HG03045 (cell line): ENCODE data around the gene ADAMTSL1.

ENCODE experiments used
- ATAC-seq: cut with Tn5 transposase; IDR thresholded peaks from one replicate; pipeline ENCODE4 v1.9.1; 2021; ENCODE audit warnings: mild to moderate bottlenecking, moderate library complexity; ENCODE audit not compliant: unreplicated experiment

The ADAMTSL1 gene

GRCh38 chr9:18795947-18796671 lies 322.2 kb downstream of the ADAMTSL1 start:
- no peak for ATAC-seq

DNA sequence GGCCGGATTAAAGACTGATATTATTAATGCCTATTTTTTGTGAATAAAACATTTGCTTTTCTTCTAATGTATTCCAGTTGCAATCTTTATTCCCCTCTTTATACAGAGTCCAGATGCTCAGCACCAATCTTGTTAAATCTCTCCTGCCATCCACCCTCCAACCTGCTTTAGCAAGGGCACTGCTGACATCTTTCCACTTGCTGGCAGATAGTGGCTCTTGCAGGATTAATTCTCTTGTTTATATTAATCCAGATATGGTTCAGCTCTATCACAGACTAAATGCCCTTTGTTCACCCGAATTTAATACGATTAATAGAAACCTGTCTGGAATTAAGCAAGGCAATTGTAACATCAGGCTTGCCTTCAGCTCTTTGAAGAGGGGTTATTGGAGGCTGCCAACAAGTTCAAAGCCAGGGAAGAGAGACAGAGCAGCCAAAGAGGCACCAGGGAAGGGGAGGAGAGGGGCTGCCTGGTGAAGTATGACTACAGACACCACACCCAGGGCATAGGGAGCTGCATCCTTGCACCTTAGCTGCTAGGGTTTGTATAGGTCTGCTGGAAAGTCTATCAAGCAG lies 322.8 kb downstream of the ADAMTSL1 start:
- ATAC-seq = no peak

GRCh38 chr9:18798106-18798505 lies 324.2 kb downstream of the ADAMTSL1 start:
- ATAC-seq = no peak

GRCh38 chr9:18798508-18799290 lies 324.7 kb downstream of the ADAMTSL1 start:
- ATAC-seq = no peak

GRCh38 chr9:18799428-18799827 lies 325.5 kb downstream of the ADAMTSL1 start:
- ATAC-seq = no peak

- no peak for ATAC-seq
Observed at GRCh38 chr9:18800579-18800978, 326.6 kb downstream of the ADAMTSL1 start.

DNA sequence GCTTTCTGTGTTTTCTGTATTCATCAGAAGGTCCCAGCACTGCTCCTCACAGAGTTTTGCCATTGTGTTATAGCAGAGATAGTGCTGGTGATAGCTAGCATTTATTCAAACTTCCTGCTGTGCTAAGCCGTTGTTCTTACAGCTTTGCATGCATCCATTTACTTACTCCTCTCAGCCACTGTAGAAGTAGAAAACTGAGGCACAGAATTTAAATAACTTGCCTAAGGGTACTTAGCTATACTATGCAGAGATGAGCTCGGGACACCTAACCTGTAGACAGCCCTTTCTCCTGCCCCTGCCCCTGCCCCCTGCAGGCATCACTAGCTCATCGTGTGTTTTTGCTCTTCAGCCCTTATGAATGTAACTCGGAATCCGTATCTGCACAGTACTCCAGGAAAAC lies 331.4 kb downstream of the ADAMTSL1 start:
- ATAC-seq = no peak

GRCh38 chr9:18806232-18807080 lies 332.5 kb downstream of the ADAMTSL1 start:
- no peak for ATAC-seq

- no peak for ATAC-seq
Observed at GRCh38 chr9:18810581-18810980, 336.6 kb downstream of the ADAMTSL1 start.

GRCh38 chr9:18811171-18811570 lies 337.2 kb downstream of the ADAMTSL1 start:
- ATAC-seq = no peak

GRCh38 chr9:18819418-18819817 lies 345.5 kb downstream of the ADAMTSL1 start:
- ATAC-seq = no peak

DNA sequence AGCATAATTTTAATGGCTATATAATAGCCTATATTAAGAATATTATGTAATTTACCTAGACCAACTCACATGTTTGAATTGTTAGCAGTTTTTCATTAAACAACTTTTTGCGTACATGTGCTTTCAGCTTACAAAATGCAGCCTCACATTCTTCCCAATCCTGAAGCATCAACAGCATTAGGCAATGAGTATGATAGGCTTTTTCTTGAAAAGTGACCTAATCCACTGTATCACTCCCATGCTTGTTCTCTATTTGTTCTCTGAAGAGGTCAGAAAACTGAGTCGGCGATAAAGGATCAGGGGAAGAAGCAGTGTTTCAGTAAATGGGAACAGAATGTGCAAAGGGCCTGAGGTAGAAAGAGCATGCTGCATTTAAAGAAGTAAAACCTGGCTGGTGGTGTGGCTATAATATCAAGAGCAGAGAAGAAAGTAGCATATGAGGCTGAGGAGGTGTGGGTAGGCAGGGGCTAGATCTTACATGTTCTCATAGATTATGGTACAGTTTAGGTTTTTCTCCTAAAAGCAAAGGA lies 346.7 kb downstream of the ADAMTSL1 start:
- ATAC-seq = no peak

- no peak for ATAC-seq
Observed at GRCh38 chr9:18821788-18822187, 347.8 kb downstream of the ADAMTSL1 start.

DNA sequence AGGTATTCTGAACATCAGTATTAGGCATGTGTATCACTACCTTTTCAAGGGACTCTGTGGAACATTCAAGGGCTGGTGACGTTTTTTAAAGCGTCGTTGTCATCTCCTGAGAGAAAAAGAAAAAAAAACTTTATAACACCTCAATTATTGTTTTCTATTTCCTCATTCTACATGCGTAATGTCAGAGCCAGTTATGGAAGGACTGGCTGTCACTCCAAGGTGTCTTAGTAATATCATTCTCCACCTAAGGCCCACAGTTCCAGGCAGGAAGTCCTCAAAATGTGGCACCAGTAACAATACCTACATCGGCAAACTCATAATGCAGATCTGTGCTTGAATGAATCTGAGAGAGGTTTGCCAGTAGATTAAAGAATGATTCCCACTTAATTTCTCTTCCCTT lies 348.9 kb downstream of the ADAMTSL1 start:
- ATAC-seq = no peak

GRCh38 chr9:18824095-18824666 lies 350.2 kb downstream of the ADAMTSL1 start:
- ATAC-seq = no peak

DNA sequence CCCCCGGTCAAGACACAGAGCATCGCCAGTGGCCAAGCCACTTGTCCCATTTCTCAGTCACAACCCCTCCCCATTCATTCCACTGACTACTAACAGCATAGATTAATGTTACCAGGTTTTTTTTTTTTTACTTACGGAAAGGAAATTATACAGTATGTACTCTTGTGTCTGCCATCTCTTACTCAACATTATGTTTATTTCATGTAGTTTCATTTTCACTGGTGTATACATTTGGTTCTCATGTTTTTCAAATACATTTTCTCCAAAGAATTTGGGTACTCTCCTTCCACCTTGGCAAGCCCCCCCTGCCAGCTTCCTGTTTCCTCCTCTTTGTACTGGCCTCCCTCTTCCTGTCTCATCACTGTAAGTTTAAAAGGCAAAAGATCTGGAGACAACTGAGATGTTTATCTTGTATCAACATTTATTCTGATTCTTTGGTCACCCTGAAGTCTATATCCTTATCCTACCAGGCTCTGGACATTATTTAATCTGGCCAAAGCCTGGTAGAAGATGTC lies 351.8 kb downstream of the ADAMTSL1 start:
- no peak for ATAC-seq

- no peak for ATAC-seq
Observed at GRCh38 chr9:18826248-18826647, 352.3 kb downstream of the ADAMTSL1 start.

DNA sequence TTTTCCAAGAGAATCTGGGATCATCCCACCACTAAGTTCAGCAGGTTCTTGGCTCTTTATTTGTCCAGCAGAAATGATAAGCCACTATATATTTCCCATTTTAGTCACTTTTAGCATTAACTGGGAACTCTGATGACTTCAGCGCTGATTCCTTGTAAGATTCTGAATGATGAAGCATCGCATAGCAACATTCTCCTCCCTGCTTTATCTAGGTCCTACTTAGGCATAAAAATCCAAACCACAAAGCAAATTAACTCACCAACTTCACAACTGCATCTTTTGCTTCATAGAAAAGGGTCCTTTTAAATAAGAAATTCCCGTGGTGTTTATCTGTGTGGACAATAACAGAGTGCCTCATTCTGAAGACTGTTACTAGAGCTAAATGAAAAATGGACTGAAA lies 355.1 kb downstream of the ADAMTSL1 start:
- no peak for ATAC-seq

- ATAC-seq = no peak
Observed at GRCh38 chr9:18829873-18830272, 355.9 kb downstream of the ADAMTSL1 start.

DNA sequence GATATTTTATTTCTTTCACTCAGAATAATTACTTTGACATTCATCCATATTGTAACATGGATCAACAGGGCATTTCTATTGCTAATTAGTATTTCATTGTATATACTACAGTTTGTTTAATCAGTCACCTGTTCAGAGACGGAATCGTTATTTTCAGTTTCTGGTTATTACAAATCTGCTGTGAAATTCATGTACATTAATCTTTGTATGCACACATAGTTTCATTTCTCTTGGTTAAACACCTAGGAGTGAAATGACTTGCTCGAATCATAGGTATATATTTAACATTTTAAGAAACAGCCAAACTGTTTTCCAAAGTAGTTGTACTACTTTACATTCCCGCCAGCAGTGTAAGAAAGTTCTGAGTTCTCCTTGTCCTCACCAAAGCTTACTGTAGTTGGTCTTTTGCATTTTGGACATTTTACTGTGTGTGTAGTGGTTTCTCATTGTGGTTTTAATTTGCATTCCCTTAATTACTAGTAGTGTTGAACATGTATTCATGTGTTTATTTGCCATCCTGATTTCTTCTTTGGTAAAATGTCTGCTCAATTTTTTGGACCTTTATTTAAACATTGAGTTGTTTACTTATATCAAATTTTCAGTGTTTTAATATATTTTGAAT lies 360.9 kb downstream of the ADAMTSL1 start:
- ATAC-seq = no peak
